Common myeloid progenitor, CD34-positive (primary cell): ENCODE results near the gene XYLT1.

ENCODE experiments used
- CTCF ChIA-PET: fragments of 350-600 bp; sonication (Branson Sonifier 250); formaldehyde crosslinking; loops from one replicate; lab custom pipeline; 2021; ENCODE audit warnings: antibody characterized with exemption; lab: Charles Lee
- POLR2A ChIA-PET: fragments of 350-600 bp; sonication (Branson Sonifier 250); formaldehyde crosslinking; loops from one replicate; lab custom pipeline; 2021; ENCODE audit warnings: antibody characterized with exemption; lab: Charles Lee
- DNase-seq, 3 donors: peaks; one replicate each; pipeline versions ENCODE4 v3.0.0 to v3.0.0-alpha.2; 2013
- H3K27ac ChIP-seq, 2 experiments: 1 replicate in 1 of 2; 2 replicates in 1 of 2; pipeline ENCODE4 v1.7.0; 2013; ENCODE audit warnings: inconsistent platforms in 2 of 2, low read length in 2 of 2, mild to moderate bottlenecking in 2 of 2, low read depth in 1 of 2, moderate library complexity in 1 of 2; ENCODE audit not compliant: severe bottlenecking in 2 of 2, insufficient read depth in 1 of 2, poor library complexity in 1 of 2
- H3K27me3 ChIP-seq, 5 experiments: replicated peaks in 2 of 5; 1 replicate in 3 of 5; 2 replicates in 2 of 5; pipeline versions ENCODE4 v1.6.1 to v1.7.0; 2013; ENCODE audit warnings: low read length in 4 of 5, mild to moderate bottlenecking in 2 of 5, moderate library complexity in 2 of 5, inconsistent platforms in 1 of 5; ENCODE audit not compliant: insufficient read depth in 5 of 5, control insufficient read depth in 4 of 5
- H3K36me3 ChIP-seq, 4 experiments: 1 replicate in 2 of 4; 2 replicates in 2 of 4; pipeline versions ENCODE4 v1.6.1 to v1.7.0; 2013; ENCODE audit warnings: low read length in 3 of 4, control low read depth in 1 of 4, mild to moderate bottlenecking in 1 of 4; ENCODE audit not compliant: control insufficient read depth in 4 of 4, insufficient read depth in 4 of 4
- H3K4me1 ChIP-seq, 4 experiments: 1 replicate in 3 of 4; 2 replicates in 1 of 4; pipeline versions ENCODE4 v1.6.1 to v1.7.1; 2013; ENCODE audit warnings: low read length in 3 of 4, mild to moderate bottlenecking in 3 of 4, control low read depth in 1 of 4, inconsistent platforms in 1 of 4, moderate library complexity in 1 of 4; ENCODE audit not compliant: control insufficient read depth in 4 of 4, insufficient read depth in 4 of 4; ENCODE audit errors: control extremely low read depth in 1 of 4
- H3K4me3 ChIP-seq, 7 experiments: 1 replicate in 4 of 7; 2 replicates in 3 of 7; pipeline versions ENCODE4 v1.5.1 to v1.7.0; 2013; ENCODE audit warnings: mild to moderate bottlenecking in 7 of 7, low read length in 6 of 7, moderate library complexity in 6 of 7, inconsistent platforms in 2 of 7, low read depth in 2 of 7, control low read depth in 1 of 7; ENCODE audit not compliant: insufficient read depth in 4 of 7, control insufficient read depth in 1 of 7; ENCODE audit errors: extremely low read depth in 1 of 7
- H3K9me3 ChIP-seq, 5 experiments: 1 replicate in 4 of 5; 2 replicates in 1 of 5; pipeline versions ENCODE4 v1.6.1 to v1.7.1; 2013; ENCODE audit warnings: low read length in 4 of 5, mild to moderate bottlenecking in 2 of 5, inconsistent platforms in 1 of 5, low read depth in 1 of 5, moderate library complexity in 1 of 5; ENCODE audit not compliant: control insufficient read depth in 4 of 5, insufficient read depth in 2 of 5; ENCODE audit errors: control extremely low read depth in 1 of 5
- WGBS: methylation state at CpG from one replicate; pipeline ENCODE4 v1.1.5; 2013; ENCODE audit not compliant: insufficient coverage; 5-methylcytosine and 5-hydroxymethylcytosine counted together

Gene XYLT1

GRCh38 chr16:17289674-17290635, 180.8 kb downstream of the XYLT1 start:
- H3K27me3 ChIP-seq, result no peaks in the 10 kb centered on the region
- CTCF ChIA-PET, result interaction anchor here (1.3 kb wide), 1 partner anchor 12 kb away, joined by 5 read pairs; no protein-coding TSS in a partner anchor
- H3K9me3 ChIP-seq, result no peaks in the 10 kb centered on the region
- POLR2A ChIA-PET, result no interaction called here
- no peaks in the 10 kb centered on the region for H3K36me3 ChIP-seq
- peaks cover 0 to 2% (median 0%) of the 10 kb centered on the region in 4 experiments for H3K4me1 ChIP-seq
- no peak overlapping the region for H3K4me3 ChIP-seq
- H3K27ac ChIP-seq, result no peak overlapping the region
- no peak for DNase-seq
- 100% methylated on average over 6 of the region's 11 CpGs for WGBS

GRCh38 chr16:17289050-17289449, 181.7 kb downstream of the XYLT1 start:
- Histone ChIP-seq H3K27ac (no peak overlapping the region), H3K36me3 (no peaks in the 10 kb centered on the region), H3K27me3 (no peaks in the 10 kb centered on the region), H3K9me3 (no peaks in the 10 kb centered on the region), H3K4me3 (no peak overlapping the region), H3K4me1 (peaks cover 0 to 4% (median 1%) of the 10 kb centered on the region in 4 experiments)
- POLR2A ChIA-PET, result no interaction called here
- CTCF ChIA-PET, result interaction anchor here (1.3 to 1.6 kb wide), 3 partner anchors 10 to 77 kb away, joined by 3 to 5 read pairs (median 4); no protein-coding TSS in a partner anchor
- no peak for DNase-seq
- 100% methylated on average over 3 of the region's 4 CpGs for WGBS

DNA sequence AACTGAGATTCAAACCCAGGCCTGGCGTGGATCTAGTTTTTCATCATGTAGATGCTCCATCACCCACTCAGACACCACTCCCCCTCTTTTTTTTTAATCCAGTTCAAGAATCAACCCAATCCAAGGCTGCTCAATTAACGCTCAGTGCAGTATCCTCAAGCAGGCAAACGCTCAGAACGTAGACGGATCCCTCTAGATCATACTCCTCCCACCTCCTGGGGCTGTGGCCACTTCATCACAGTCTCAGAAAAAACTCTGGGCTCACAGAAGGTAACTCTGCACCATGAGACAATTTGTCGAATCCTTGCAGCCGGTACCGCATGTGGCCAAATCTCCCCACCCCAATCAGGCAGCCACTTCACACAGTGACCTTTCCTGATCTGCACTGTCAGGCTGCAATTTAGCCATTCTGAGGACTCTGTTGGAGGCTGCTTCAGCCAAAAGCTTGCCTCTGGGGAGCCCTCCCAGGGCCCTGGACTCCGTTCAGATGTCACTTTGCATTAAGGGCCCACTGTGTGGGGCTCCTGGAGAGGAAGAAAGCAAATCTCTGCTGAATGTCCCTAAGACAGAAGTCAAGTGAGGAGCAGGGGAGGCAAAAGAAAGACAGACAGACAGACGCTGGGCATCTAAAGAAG, 183.5 kb downstream of the XYLT1 start:
- no peak for DNase-seq
- ChIA-PET POLR2A (no interaction called here), CTCF (interaction anchor here (1.2 to 1.6 kb wide), 4 partner anchors 8 to 14 kb away, joined by 3 to 4 read pairs (median 3); no protein-coding TSS in a partner anchor)
- no peaks in the 10 kb centered on the region for H3K27me3 ChIP-seq
- over 99% methylated on average over 8 of the region's 10 CpGs for WGBS
- H3K4me3 ChIP-seq, result no peak overlapping the region
- H3K36me3 ChIP-seq, result no peaks in the 10 kb centered on the region
- peaks cover 3 to 19% (median 11%) of the 10 kb centered on the region in 4 experiments for H3K4me1 ChIP-seq
- no peak overlapping the region for H3K27ac ChIP-seq
- no peaks in the 10 kb centered on the region for H3K9me3 ChIP-seq

DNA sequence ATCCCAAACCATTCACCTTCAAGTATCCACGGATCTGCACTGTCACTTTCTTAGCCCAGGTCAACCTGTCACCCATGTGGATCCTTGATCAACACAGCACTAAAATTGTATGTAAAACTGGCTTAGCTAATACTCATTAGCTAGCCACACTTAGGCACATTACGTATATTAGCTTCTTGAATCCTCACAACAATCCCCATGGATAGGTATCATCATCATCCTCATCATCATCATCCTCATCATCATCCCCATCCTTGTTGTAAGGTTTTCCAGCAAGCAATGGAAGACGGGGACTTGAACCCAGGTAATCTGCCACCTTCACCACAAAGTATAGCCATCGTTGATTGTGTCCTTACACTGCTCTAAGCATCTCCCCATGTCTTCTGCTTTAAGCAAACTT, 184.3 kb downstream of the XYLT1 start:
- ChIA-PET POLR2A (no interaction called here), CTCF (interaction anchor here (1.5 kb wide), 1 partner anchor 15 kb away, joined by 3 read pairs; no protein-coding TSS in a partner anchor)
- Histone ChIP-seq H3K4me3 (no peak overlapping the region), H3K9me3 (no peaks in the 10 kb centered on the region), H3K27ac (no peak overlapping the region), H3K4me1 (peaks cover 3 to 28% (median 17%) of the 10 kb centered on the region in 4 experiments), H3K27me3 (no peaks in the 10 kb centered on the region), H3K36me3 (no peaks in the 10 kb centered on the region)
- DNase-seq, result no peak
- WGBS, result 95% methylated on average over 3 of the region's 4 CpGs

GRCh38 chr16:17283016-17283415, 187.7 kb downstream of the XYLT1 start:
- Histone ChIP-seq H3K4me1 (peaks cover 3 to 33% (median 22%) of the 10 kb centered on the region in 4 experiments), H3K4me3 (no peak overlapping the region), H3K27me3 (no peaks in the 10 kb centered on the region), H3K9me3 (no peaks in the 10 kb centered on the region), H3K27ac (no peak overlapping the region), H3K36me3 (no peaks in the 10 kb centered on the region)
- ChIA-PET POLR2A (no interaction called here), CTCF (interaction anchor here (0.9 to 2.6 kb wide), 3 partner anchors 15 to 95 kb away, joined by 3 to 5 read pairs (median 4); no protein-coding TSS in a partner anchor)
- DNase-seq, result no peak
- 88% methylated on average over 7 of the region's 8 CpGs for WGBS

GRCh38 chr16:17282247-17282646, 188.5 kb downstream of the XYLT1 start:
- ChIA-PET CTCF (interaction anchor here (0.7 to 2.6 kb wide), 5 partner anchors 16 to 197 kb away, joined by 3 to 5 read pairs (median 3); no protein-coding TSS in a partner anchor), POLR2A (no interaction called here)
- peaks cover 3 to 35% (median 25%) of the 10 kb centered on the region in 4 experiments for H3K4me1 ChIP-seq
- no peaks in the 10 kb centered on the region for H3K27me3 ChIP-seq
- WGBS, result 0% methylated on average over 2 of the region's 6 CpGs
- peaks cover 0 to 5% (median 0%) of the 10 kb centered on the region in 4 experiments for H3K36me3 ChIP-seq
- no peaks in the 10 kb centered on the region for H3K9me3 ChIP-seq
- DNase-seq, result peak in 2 of 3 donors; percentile 35 to 48
- no peak overlapping the region for H3K27ac ChIP-seq
- H3K4me3 ChIP-seq, result peak overlapping the region in 3 of 7 experiments; percentile 6 to 35 (median 11)
